SK-N-SH treated with all-trans-retinoic acid at 6 μM for 48 hours (cell line): ENCODE results near the gene MRPS2.
"Not testable (repeated sequence)": the region's sequence is repeated elsewhere in the genome, so short reads cannot be mapped to it uniquely, and the experiment has no call there.

Experiments
- ATAC-seq: fragments of 200-7000 bp; cut with Tn5 transposase; 3 replicates; pipeline ENCODE4 v1.9.1; 2020; ENCODE audit warnings: mild to moderate bottlenecking, moderate library complexity
- ARNTL ChIP-seq: fragments of 450-650 bp; formaldehyde crosslinking; IDR thresholded peaks from 2 replicates; pipeline ENCODE4 v1.5.0; 2020; ENCODE audit warnings: low read depth, mild to moderate bottlenecking, moderate library complexity, borderline replicate concordance
- BACH2 ChIP-seq: fragments of 250-450 bp; sonication (Bioruptor Pico); IDR thresholded peaks from 2 replicates; pipeline ENCODE4 v1.9.0; 2021; ENCODE audit warnings: mild to moderate bottlenecking, borderline replicate concordance
- CREB5 ChIP-seq: fragments of 250-450 bp; sonication (Bioruptor Pico); IDR thresholded peaks from 2 replicates; pipeline ENCODE4 v1.5.1; 2020; ENCODE audit warnings: low read depth, mild to moderate bottlenecking, moderate library complexity
- CSDC2 ChIP-seq: fragments of 250-450 bp; sonication (Bioruptor Pico); IDR thresholded peaks from 2 replicates; pipeline ENCODE4 v1.5.0; 2020; ENCODE audit warnings: mild to moderate bottlenecking, moderate library complexity
- CSRNP3 ChIP-seq: fragments of 250-450 bp; sonication (Bioruptor Pico); IDR thresholded peaks from 2 replicates; pipeline ENCODE4 v1.5.1; 2021; ENCODE audit warnings: mild to moderate bottlenecking, moderate library complexity
- ESRRG ChIP-seq: fragments of 250-450 bp; sonication (Bioruptor Pico); IDR thresholded peaks from 2 replicates; pipeline ENCODE4 v1.6.1; 2021; ENCODE audit warnings: mild to moderate bottlenecking
- GLIS3 ChIP-seq: fragments of 250-450 bp; sonication (Bioruptor Pico); IDR thresholded peaks from 2 replicates; pipeline ENCODE4 v1.5.0; 2020; ENCODE audit warnings: mild to moderate bottlenecking, moderate library complexity
- OSR1 ChIP-seq: fragments of 250-450 bp; sonication (Bioruptor Pico); IDR thresholded peaks from 2 replicates; pipeline ENCODE4 v1.8.0; 2022; ENCODE audit warnings: moderate library complexity, mild to moderate bottlenecking, inconsistent platforms
- PATZ1 ChIP-seq: fragments of 250-450 bp; sonication (Bioruptor Pico); IDR thresholded peaks from 2 replicates; pipeline ENCODE4 v1.8.0; 2020; ENCODE audit warnings: mild to moderate bottlenecking, moderate library complexity, borderline replicate concordance
- POU6F1 ChIP-seq: fragments of 250-450 bp; sonication (Bioruptor Pico); IDR thresholded peaks from 2 replicates; pipeline ENCODE4 v1.8.0; 2021; ENCODE audit warnings: low read depth, mild to moderate bottlenecking, moderate library complexity, borderline replicate concordance
- PPARA ChIP-seq: fragments of 250-450 bp; sonication (Bioruptor Pico); IDR thresholded peaks from 2 replicates; pipeline ENCODE4 v1.5.0; 2020; ENCODE audit warnings: mild to moderate bottlenecking, borderline replicate concordance
- RARB ChIP-seq: fragments of 250-450 bp; sonication (Bioruptor Pico); IDR thresholded peaks from 2 replicates; pipeline ENCODE4 v1.8.0; 2021; ENCODE audit warnings: mild to moderate bottlenecking, moderate library complexity
- SNAI2 ChIP-seq: fragments of 250-450 bp; sonication (Bioruptor Pico); IDR thresholded peaks from 2 replicates; pipeline ENCODE4 v1.5.0; 2020; ENCODE audit warnings: mild to moderate bottlenecking, moderate library complexity
- TCF4 ChIP-seq: fragments of 250-450 bp; sonication (Bioruptor Pico); IDR thresholded peaks from 2 replicates; pipeline ENCODE4 v1.8.0; 2021; ENCODE audit warnings: mild to moderate bottlenecking, moderate library complexity, borderline replicate concordance
- TOX ChIP-seq: fragments of 250-450 bp; sonication (Bioruptor Pico); IDR thresholded peaks from 2 replicates; pipeline ENCODE4 v1.8.0; 2021; ENCODE audit warnings: mild to moderate bottlenecking, moderate library complexity, borderline replicate concordance
- TSHZ2 ChIP-seq: fragments of 250-450 bp; sonication (Bioruptor Pico); IDR thresholded peaks from 2 replicates; pipeline ENCODE4 v1.5.0; 2020; ENCODE audit warnings: mild to moderate bottlenecking, moderate library complexity
- ZFP3 ChIP-seq: fragments of 250-450 bp; sonication (Bioruptor Pico); IDR thresholded peaks from 2 replicates; pipeline ENCODE4 v1.5.0; 2020; ENCODE audit warnings: mild to moderate bottlenecking, moderate library complexity
- ZFP30 ChIP-seq: fragments of 450-650 bp; formaldehyde crosslinking; IDR thresholded peaks from 2 replicates; pipeline ENCODE4 v1.5.0; 2022; ENCODE audit warnings: mild to moderate bottlenecking, moderate library complexity
- ZNF70 ChIP-seq: fragments of 450-650 bp; formaldehyde crosslinking; IDR thresholded peaks from 2 replicates; pipeline ENCODE4 v1.5.0; 2020; ENCODE audit warnings: mild to moderate bottlenecking, moderate library complexity
- ZNF8 ChIP-seq: fragments of 450-650 bp; formaldehyde crosslinking; IDR thresholded peaks from 2 replicates; pipeline ENCODE4 v1.5.0; 2020; ENCODE audit warnings: mild to moderate bottlenecking, moderate library complexity

The MRPS2 gene

GRCh38 chr9:135547756-135548736 lies 47.6 kb downstream of the MRPS2 start:
- no peak for ATAC-seq
- TF ChIP-seq CSRNP3 (CRISPR knock-in tag) (no peak), TOX (CRISPR knock-in tag) (no peak), ZFP3 (no peak), BACH2 (CRISPR knock-in tag) (no peak), PPARA (CRISPR knock-in tag) (no peak), ZNF8 (no peak), TSHZ2 (CRISPR knock-in tag) (no peak), ESRRG (CRISPR knock-in tag) (no peak), ZNF70 (no peak), ARNTL (no peak), RARB (CRISPR knock-in tag) (no peak), PATZ1 (no peak)

GRCh38 chr9:135549478-135550343 lies 49.2 kb downstream of the MRPS2 start:
- ATAC-seq = not testable (repeated sequence)

GRCh38 chr9:135550344-135550918 lies 49.9 kb downstream of the MRPS2 start:
- ATAC-seq = no peak
- TF ChIP-seq POU6F1 (no peak), BACH2 (CRISPR knock-in tag) (no peak), TCF4 (CRISPR knock-in tag) (no peak), GLIS3 (no peak), CSDC2 (CRISPR knock-in tag) (no peak), RARB (CRISPR knock-in tag) (no peak), ZFP30 (CRISPR knock-in tag) (no peak), SNAI2 (CRISPR knock-in tag) (no peak), ARNTL (no peak), ZNF70 (no peak), OSR1 (CRISPR knock-in tag) (no peak), CREB5 (CRISPR knock-in tag) (no peak)
